Jurkat, Clone E6-1 (cell line): ENCODE measurements around the gene FUT8.
"Not testable (repeated sequence)": the region's sequence is repeated elsewhere in the genome, so short reads cannot be mapped to it uniquely, and the experiment has no call there.

Experiments
- DNase-seq: peaks from one replicate; pipeline ENCODE4 v3.0.0-alpha.2; 2011; ENCODE audit warnings: low read depth, low spot score
- H3K4me3 ChIP-seq: 2 replicates; pipeline ENCODE4 v1.5.1; 2011; ENCODE audit warnings: mild to moderate bottlenecking, low read length, control low read depth, moderate library complexity

FUT8 gene

DNA sequence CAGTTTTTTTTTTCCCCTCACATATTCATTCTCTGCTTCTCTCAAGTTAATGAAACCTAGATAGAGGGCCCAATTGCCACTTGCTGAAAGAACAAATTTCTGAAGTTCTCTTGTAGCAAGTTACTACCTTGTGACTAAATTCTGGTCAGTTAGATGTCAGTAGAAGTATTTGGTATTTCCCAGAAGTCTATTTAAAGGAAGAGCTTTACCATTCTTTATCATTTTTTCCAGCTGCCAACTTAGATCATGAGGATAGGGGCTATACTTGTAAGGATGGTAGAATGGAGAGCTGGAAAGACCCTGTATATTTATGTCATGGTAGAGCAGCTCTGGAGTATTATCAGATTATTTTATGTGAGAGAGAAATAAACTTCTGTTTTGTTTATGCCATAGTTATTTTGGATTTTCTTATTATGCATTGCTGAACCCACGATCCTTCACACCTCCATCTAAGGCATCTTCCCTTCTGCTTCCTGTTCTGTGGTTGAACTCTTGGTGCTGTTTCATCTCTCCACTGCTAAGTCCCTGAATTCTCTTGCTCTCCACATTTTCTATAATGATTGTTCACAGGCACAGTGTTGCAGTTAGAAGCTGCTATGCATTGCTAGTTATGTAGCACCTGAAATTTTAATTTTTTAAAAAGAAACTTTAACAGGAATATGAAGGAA, 25.9 kb downstream of the FUT8 start:
- H3K4me3 ChIP-seq, result no peak overlapping the region
- peak; percentile 26 for DNase-seq

DNA sequence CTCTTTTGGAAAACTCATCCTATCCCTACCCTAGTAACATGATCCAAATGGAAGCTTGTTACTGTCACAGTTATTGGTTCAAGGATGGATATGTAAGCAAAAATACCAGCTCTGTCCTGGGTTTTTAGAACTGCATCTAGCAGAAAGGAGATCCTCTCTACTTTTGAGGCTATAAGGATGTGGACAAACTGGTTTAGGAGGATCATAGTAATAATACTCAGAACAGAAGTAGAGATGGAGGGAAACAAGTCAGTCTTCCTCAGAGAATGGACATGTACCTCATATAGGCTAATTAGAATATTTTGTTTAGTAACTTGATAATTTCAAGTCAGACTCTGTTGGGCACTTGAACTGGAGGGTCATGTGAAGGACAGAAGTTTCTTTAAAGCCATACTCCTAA, 26.6 kb downstream of the FUT8 start:
- H3K4me3 ChIP-seq, result no peak overlapping the region
- DNase-seq, result no peak

DNA sequence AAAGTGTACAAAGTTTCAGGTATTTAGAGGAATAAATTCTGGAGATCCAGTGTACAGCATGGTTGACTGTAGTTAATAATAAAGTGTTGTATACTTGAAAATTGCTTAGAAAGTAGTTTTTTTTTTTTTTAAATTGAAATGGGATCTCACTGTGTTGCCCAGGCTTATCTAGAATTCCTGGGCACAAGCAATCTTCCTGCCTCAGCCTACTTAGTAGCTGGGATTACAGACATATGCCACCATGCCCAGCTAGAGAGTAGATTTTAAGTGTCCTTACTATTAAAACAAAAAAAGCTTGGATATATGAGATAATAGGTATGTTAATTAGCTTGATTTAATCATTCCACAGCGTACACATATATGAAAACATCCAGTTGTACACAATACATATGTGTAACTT, 27.7 kb downstream of the FUT8 start:
- no peak for DNase-seq
- H3K4me3 ChIP-seq, result no peak overlapping the region

DNA sequence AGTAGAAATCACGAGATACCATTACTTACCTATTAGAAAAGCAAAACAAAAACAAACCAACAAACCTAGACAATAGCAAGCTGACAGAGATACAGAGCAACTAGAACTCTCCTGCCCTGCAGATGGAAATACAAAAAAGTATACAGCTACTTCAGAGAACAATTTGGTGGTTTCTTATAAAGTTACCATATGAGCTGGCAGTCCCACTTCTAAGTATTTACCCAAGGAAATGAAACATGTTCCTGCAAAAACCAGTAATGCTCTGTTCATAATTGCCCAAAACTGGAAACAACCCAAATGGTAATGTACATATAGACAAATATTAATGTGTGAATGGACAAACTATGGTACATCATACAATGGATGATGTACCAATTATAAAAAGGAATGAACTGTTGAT, 31.7 kb downstream of the FUT8 start:
- no peak overlapping the region for H3K4me3 ChIP-seq
- no peak for DNase-seq

DNA sequence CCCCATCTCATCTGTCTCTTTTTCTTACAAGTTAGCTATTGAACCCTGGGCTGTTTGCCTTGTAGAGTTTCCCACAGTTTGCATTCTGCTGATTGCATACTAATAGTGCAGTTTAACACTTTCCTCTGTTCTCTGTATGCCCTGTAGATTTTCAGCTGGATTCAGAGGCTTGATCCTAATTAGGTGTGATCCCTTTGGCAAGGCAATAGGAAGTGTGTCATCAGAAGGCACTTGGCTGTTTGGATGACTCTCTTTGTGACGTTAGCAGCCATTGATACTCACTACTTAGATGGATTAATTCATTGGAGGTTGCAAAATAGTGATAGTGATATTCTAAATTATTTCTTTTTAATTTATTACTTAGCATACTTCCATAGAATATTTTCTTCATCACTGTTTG, 33.6 kb downstream of the FUT8 start:
- no peak for DNase-seq
- H3K4me3 ChIP-seq, result no peak overlapping the region

DNA sequence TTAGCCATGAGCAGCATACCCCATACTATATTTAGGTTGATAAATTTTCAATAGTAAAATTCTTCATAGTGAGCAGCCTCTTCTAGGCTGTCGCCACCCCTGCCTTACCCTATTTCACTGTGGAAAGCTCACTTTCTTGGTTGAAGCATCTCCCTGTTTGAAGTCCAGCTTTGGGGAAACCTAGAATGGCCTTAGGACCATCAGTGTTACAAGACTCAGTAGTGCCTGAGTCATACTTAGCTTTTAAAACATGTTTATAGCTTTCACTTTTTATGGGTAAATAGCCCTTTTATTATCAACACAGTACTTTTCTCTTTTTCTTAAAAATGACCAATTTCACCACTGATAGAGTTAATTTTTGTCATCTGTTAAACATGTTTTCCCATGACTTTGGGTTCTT, 37.1 kb downstream of the FUT8 start:
- no peak overlapping the region for H3K4me3 ChIP-seq
- DNase-seq, result no peak

DNA sequence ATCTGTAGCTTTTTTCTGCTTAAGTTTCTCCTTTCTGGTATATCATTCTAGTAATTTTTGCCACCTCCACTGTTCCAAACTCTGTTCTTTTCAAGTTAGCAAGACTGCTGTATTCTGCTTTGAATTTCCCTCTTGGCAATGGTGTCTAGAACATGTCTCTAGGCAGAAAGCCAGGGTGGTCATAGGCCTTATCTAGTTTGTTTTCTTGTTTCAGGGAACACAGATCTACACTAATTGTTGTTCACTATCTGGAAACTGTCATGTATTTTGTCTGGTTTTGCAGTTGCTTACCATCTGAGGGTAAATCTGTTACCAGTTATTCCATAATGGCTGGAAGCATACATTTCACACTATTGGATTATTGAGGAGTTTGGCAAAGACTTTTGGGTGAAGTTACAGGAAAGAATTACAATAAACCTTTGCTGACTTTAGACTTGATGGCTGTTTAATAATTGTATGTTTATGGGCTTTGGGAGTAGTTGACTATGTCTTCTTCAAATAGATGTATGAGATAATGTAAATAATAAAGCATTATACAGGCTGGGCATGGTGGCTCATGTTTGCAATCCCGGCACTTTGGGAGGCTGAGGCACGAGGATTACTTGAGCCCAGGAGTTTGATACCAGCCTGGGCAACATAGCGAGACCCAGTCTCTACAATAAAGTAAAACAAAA, 41.4 kb downstream of the FUT8 start:
- DNase-seq, result no peak
- no peak overlapping the region for H3K4me3 ChIP-seq

DNA sequence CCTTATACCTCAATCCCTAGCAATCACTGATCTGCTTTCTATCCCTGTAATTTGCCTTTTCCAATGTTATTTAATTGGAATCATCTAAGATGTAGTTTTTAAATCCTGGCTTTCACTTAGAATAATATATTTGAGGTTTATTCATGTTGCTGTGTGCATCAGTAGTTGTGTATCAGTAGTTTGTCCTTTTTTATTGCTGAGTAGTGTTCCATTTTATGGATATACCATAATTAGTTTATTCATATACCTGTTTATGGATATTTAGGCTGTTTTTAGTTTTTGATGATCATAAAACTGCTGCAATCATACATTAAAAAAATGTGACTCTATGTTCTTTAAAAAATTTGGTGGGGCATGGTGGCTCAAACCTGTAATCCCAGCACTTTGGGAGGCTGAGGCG, 43.7 kb downstream of the FUT8 start:
- H3K4me3 ChIP-seq, result no peak overlapping the region
- no peak for DNase-seq

DNA sequence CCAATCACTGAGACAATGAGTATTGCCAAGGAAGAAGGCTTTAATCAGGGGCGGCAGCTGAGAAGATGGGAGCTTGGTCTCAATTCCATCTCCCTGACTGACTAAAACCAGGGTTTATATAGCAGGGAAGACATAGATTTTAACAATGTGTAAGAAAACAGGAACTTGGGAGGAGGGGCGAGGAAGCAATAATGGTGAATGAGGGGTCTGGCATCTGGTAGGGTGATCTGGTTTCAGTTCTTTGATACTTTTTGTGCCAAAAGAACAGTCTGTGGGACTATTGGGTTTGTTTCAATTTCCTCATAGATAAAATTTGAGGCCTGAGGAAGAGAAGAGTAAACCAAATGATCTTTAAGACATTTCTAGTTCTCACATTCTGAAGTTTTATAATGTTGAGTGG, 49.2 kb downstream of the FUT8 start:
- DNase-seq, result no peak
- H3K4me3 ChIP-seq, result no peak overlapping the region

DNA sequence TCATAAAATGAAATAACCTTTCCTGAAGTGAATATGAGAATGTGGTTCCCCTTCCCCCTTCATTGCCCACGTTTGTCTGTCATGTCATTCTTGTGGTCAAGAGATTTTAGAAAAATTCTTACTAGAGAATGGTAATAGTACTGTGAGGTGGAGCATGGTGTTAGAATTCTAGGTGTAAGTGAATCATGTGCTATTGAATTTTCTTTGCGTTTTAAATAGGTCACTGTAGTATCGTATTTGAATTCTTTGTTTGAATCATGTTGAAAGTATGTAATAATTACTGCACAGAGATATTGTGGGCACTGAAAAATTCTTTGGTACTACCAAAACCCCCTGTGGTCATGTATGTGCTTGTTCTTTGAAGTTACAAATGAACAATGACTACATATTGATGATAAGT, 49.9 kb downstream of the FUT8 start:
- no peak for DNase-seq
- no peak overlapping the region for H3K4me3 ChIP-seq

DNA sequence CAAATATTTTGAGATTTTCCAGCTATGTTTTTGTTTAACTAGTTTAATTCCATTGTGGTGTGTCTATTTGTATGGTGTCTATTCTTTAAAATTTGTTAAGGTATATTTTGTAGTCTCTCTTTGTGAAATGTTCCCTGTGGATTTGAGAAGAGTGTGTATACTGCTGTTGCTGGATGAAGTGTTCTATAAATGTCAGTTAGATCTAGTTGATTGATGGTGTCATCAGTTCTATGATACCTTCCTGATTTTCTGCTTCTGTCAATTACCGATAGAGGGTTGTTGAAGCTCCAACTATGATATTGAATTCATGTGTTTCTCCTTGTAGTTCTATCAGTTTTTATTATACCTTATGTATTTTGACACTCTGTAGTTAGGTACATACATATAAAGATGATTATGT, 53.1 kb downstream of the FUT8 start:
- H3K4me3 ChIP-seq, result no peak overlapping the region
- DNase-seq, result no peak

DNA sequence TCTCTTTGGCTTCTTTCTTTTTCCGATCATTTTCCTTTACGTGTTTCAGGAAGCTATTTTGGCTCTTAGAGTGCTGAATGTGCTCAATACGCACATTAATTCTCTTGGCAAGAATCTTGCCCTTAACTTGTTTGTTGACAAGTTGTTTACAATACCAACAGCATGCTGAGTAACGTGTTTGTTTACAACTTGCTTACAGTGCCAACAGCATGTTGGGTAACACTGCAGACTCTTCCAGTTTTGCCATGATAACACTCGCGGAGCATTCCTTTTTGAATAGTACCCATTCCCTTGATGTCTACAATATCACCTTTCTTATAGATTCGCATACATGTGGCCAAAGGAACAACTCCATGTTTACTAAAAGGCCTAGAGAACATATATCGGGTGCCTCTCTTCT, 55.4 kb downstream of the FUT8 start:
- not testable (repeated sequence) for H3K4me3 ChIP-seq, DNase-seq

DNA sequence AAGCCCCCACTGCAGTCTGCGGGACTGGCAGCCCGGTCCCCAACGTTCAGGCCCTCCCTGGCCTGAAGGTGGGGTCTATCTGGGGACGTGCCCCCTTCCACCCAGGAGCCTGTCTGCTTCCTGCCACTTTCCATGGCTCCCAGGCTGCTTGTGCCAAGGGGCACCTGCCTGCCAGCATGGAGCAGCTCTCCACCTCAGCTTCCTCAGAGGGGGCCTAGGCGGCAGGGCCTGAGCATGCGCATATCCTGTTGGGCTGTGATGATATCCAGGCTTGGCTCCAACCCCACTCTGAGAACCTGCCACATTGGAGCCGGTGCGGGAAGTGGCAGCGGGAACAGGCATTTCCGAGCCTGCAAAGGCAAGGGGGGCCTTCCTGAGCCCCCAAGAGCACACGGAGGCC, 57.4 kb downstream of the FUT8 start:
- H3K4me3 ChIP-seq, result no peak overlapping the region
- no peak for DNase-seq

DNA sequence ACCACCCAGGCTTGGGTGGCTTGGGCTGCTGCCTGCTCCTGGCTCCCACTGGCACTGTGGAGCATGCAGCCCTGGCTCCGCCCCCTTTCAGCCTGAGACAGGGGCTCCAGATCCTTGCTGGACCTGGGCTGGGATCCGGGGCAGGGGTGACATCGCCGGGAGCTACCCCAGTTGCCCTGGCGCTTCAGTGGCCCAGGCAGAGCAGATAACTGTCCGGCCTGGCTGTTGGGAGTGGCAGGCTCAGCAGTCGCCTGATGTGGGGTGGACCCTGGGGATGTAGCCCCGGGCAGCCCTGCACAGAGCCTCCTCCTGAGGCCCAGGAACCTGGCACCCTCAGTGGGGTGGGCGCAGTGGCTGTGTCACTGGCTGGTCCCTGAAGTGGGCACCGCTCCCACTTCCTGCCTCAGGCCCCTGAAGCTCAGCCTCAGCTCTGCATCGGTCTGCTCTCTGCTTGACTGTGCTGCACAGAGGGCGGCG, 57.9 kb downstream of the FUT8 start:
- H3K4me3 ChIP-seq, result no peak overlapping the region
- no peak for DNase-seq

DNA sequence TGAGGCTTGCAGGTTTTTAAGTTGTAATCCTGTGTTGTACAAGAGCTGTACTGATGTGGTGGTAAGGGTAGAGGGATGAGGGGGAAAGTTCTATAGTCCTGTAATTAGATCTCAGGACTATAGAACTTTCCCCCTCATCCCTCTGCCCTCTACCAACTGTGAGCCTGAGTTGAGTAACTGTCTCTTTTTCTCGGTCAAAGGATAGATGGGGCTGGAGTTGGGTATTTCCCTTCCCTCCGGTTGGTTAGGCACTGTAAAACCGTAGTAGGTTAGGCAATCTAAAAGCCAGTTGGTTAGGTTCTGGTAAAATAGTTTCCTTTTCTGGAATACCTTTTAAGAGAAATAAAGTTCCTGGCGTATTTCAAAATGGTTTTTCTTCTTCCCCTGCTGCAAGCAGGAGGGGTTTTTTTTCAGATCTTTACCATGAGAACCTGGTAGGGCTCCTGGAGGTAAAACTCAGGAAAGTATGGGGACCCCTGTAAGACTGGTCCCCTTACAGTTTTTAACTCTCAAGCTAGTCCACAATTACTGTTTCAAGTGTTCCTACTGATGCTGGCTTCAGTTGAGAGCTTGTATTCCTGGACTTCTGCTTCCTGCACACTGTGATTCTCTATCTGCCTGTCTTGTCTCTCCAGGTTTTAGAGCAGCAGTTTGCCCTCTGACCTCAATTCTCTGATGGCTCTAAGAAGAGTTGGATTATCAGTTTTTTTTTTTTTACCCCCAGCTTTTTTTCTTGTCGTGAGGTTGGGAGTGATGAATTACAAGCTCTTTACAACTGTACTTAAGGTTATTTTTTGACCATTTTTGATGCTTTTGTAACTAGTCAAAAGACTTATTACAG, 58.7 kb downstream of the FUT8 start:
- H3K4me3 ChIP-seq, result no peak overlapping the region
- no peak for DNase-seq

DNA sequence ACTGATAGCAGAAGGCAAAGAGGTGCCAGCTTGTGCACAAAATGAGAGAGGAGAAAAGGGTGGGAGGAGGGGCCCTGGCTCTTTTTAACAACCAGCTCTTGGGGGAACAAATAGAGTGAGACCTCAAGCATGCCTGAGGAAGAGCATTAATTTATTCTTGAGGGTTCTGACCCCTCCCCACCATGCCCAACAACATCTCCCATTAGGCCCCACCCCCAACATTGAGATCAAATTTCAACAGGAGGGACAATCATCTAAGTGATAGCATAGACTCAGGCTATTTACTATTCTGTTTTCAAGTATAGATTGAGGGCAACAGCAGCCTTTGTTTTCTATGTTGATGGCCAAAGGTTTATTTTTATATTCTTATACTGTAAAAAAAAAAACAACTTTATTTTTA, 59.7 kb downstream of the FUT8 start:
- H3K4me3 ChIP-seq, result no peak overlapping the region
- DNase-seq, result no peak

DNA sequence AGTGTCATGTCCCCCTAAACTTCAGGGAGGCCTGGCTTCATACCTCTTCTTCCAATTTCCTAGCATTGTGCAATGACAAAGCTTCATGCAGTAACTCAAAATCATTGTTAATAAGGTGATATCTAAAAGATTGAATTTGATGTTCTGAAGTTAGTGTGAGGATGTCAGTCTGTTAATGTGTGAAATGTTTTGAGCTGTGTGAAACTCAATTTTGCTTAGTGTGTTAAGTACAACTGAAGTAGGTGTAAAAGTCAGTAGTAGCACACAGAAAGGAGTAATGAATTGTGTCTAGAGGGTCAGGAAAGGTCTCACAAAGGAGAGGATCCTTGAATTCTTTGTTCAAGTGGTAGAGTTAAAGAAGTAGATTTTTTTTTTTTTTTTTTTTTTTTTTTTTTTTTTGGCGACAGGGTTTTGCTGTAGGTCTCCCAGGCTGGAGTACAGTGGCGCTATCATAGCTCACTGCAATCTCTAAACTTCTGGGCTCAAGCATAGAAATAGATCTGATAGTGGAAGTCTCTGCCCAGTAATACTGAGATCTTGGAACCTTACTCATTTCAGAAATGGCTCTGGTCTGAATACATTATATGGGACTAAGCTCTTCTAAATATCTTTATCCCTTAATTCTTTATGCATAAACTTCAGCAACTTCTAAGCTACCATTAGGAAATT, 63.9 kb downstream of the FUT8 start:
- DNase-seq, result no peak
- no peak overlapping the region for H3K4me3 ChIP-seq

DNA sequence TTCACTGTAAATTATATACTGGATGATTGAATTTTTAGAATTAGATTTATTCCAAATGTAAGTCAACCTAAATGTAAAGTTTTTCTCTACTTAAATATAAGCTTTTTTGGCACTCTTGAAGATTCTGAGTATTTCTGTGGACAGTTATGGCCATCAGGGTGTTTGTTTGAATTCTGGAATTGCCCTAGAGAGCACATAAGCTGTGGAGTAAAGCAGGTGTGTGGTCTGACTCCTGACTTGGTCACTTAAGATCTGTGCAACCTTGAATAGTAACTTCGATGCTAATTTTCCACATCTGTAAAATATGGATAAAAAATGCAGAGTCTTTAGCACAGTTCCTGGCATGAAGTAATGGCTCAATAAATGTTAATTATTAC, 64.4 kb downstream of the FUT8 start:
- DNase-seq, result no peak
- H3K4me3 ChIP-seq, result no peak overlapping the region

DNA sequence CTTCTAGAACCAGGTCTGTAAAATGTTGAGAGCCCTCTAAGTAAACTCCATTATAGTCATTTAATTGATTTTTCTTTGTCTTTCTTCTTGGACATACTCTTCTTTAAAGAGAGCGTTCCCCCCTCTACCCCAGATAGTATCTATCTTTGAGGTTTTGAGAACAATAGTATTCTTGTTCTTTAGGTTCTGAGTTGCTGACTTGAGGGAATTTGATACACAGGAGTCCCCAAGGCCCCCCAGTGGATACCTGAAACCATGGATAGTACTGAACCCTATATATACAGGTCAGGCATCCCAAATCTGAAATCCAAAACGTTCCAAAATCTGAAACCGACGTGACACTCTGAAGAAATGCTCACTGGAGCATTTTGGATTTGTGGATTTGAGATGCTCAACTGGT, 65.5 kb downstream of the FUT8 start:
- H3K4me3 ChIP-seq, result no peak overlapping the region

DNA sequence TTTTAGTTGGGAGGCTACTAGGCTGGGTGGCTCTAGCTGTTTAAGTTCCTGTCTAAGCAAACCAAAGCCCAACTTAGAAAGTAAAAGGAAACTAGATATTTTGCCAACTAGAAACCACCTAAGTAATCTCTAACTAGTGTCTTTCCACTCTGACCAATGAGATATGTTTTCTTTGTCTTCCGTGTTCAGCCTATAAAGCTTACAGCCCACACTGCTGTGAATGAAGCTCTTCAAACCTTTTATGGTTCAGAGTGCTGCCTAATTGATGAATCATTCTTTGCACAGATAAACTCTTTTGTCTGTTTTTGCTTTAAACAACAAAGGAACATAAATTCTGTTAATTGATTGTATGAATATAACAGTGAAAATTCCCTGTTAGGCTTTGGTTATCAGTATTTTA, 66.1 kb downstream of the FUT8 start:
- no peak overlapping the region for H3K4me3 ChIP-seq
- no peak for DNase-seq

More for the DNA sequence above, 65.5 kb downstream of the FUT8 start:
- DNase-seq, result no peak
